Panc1 (cell line): ENCODE results near the gene ERGIC1. TPM values are rescaled to one million over a fixed set of nuclear protein-coding genes. Genes with fewer than 3 reads are reported as not detected.

Experiments used
- ATAC-seq: fragments of 200-7000 bp; cut with Tn5 transposase; 2 replicates; pipeline ENCODE4 v1.9.1; 2020; ENCODE audit warnings: mild to moderate bottlenecking, moderate library complexity
- BruUV-seq: library from RNA; stranded (reverse); fragments of 400-500 nt; replicated peaks from 2 replicates; lab custom pipeline; 2021; lab: Mats Ljungman, UMichigan
- CTCF ChIA-PET: fragments of 300-600 bp; sonication (Branson Sonifier 250); formaldehyde crosslinking; loops from one replicate; lab custom pipeline; 2022; ENCODE audit warnings: antibody characterized with exemption; lab: Charles Lee
- POLR2A ChIA-PET: fragments of 300-600 bp; sonication (Branson Sonifier 250); formaldehyde crosslinking; loops from one replicate; lab custom pipeline; 2022; ENCODE audit warnings: antibody characterized with exemption; lab: Charles Lee
- DNase-seq: peaks from one replicate; pipeline ENCODE4 v3.0.0-alpha.2; 2010; ENCODE audit warnings: low read depth, low spot score
- H3K27ac ChIP-seq: 2 replicates; pipeline ENCODE4 v1.5.1; 2011; ENCODE audit warnings: mild to moderate bottlenecking, low read length, inconsistent platforms
- H3K27me3 ChIP-seq: fragments of 200-500 bp; sonication (Bioruptor generic); 2 replicates; pipeline ENCODE4 v1.6.0; 2014; ENCODE audit warnings: low read length, inconsistent platforms; ENCODE audit not compliant: control insufficient read depth, insufficient read depth
- H3K36me3 ChIP-seq: fragments of 200-500 bp; sonication (Bioruptor generic); 2 replicates; pipeline ENCODE4 v1.5.1; 2014; ENCODE audit warnings: inconsistent platforms, mild to moderate bottlenecking, low read length, moderate library complexity; ENCODE audit not compliant: control insufficient read depth, insufficient read depth
- H3K4me1 ChIP-seq: 2 replicates; pipeline ENCODE4 v1.5.1; 2011; ENCODE audit warnings: inconsistent platforms, mild to moderate bottlenecking, low read length, moderate library complexity; ENCODE audit not compliant: control insufficient read depth, insufficient read depth
- H3K4me3 ChIP-seq, 2 experiments: 2 replicates each; pipeline ENCODE4 v1.5.1; 2011 to 2012; ENCODE audit warnings: low read depth in 2 of 2, low read length in 2 of 2, mild to moderate bottlenecking in 2 of 2, inconsistent platforms in 1 of 2, moderate library complexity in 1 of 2
- H3K9me3 ChIP-seq: fragments of 200-500 bp; sonication (Bioruptor generic); 2 replicates; pipeline ENCODE4 v1.5.1; 2014; ENCODE audit warnings: low read depth, mild to moderate bottlenecking, inconsistent platforms, low read length, moderate library complexity; ENCODE audit not compliant: control insufficient read depth, insufficient read depth
- POLR2AphosphoS5 ChIP-seq: IDR thresholded peaks from 2 replicates; pipeline ENCODE4 v1.6.1; 2012; ENCODE audit warnings: mild to moderate bottlenecking, low read depth, low read length, moderate library complexity
- SIN3A ChIP-seq: IDR thresholded peaks from 2 replicates; pipeline ENCODE4 v1.6.1; 2012; ENCODE audit warnings: low read depth, mild to moderate bottlenecking, low read length, moderate library complexity, borderline replicate concordance; ENCODE audit not compliant: insufficient read depth
- TCF7L2 ChIP-seq: IDR thresholded peaks from 2 replicates; pipeline ENCODE4 v1.6.1; 2011; ENCODE audit warnings: mild to moderate bottlenecking, low read depth, low read length, inconsistent platforms
- in situ Hi-C: cut with HindIII; loops from 2 replicates; pipeline ENCODE4 v1.10.0; 2016; ENCODE audit warnings: low sequenced_read_pairs, low pct_unique_long_range_greater_than_20kb
- intact Hi-C: fragments of 100-400 bp; cut with micrococcal nuclease; formaldehyde crosslinking; loops from one replicate; pipeline ENCODE4 v1.10.0; 2022; ENCODE audit not compliant: unreplicated experiment
- total RNA-seq: library from RNA; stranded (reverse); gene quantifications from one replicate; pipeline ENCODE4 v1.2.1, GENCODE V29; 2021; ENCODE audit not compliant: unreplicated experiment
- TF ChIP-seq, protein P1 (sequence below): fragments of 450-650 bp; IDR thresholded peaks from 2 replicates; pipeline ENCODE4 v1.5.1; 2017; ENCODE audit warnings: mild to moderate bottlenecking
- TF ChIP-seq, protein P2 (sequence below), 2 experiments: IDR thresholded peaks; 2 replicates each; pipeline ENCODE4 v1.6.1; 2011 to 2012; ENCODE audit warnings: low read depth in 2 of 2, control low read depth in 1 of 2, low read length in 1 of 2, mild to moderate bottlenecking in 1 of 2, moderate library complexity in 1 of 2; ENCODE audit not compliant: insufficient read depth in 1 of 2

ERGIC1 gene
- total RNA-seq, 1 experiment from 2014 or later: 206 TPM

GRCh38 chr5:172911976-172912375 is 77.9 kb downstream of the ERGIC1 start:
- Histone ChIP-seq H3K4me3 (no peak overlapping the region), H3K27me3 (no peaks in the 10 kb centered on the region), H3K9me3 (no peaks in the 10 kb centered on the region), H3K27ac (no peak overlapping the region), H3K4me1 (peaks cover 12% of the 10 kb centered on the region), H3K36me3 (peaks cover 9% of the 10 kb centered on the region)
- POLR2A ChIA-PET: interaction anchor here (0.6 kb wide), 1 partner anchor 178 kb away, joined by 8 read pairs; no protein-coding TSS in a partner anchor
- no peak for DNase-seq
- in situ Hi-C loops (no loop called here), intact Hi-C loops (no loop called here)
- BruUV-seq: no TSS peak
- no peak for ATAC-seq
- TF ChIP-seq SIN3A (no peak), TCF7L2 (no peak)
- CTCF ChIA-PET: interaction anchor here (0.5 to 1.2 kb wide), 2 partner anchors 197 to 245 kb away, joined by 3 read pairs; no protein-coding TSS in a partner anchor

DNA sequence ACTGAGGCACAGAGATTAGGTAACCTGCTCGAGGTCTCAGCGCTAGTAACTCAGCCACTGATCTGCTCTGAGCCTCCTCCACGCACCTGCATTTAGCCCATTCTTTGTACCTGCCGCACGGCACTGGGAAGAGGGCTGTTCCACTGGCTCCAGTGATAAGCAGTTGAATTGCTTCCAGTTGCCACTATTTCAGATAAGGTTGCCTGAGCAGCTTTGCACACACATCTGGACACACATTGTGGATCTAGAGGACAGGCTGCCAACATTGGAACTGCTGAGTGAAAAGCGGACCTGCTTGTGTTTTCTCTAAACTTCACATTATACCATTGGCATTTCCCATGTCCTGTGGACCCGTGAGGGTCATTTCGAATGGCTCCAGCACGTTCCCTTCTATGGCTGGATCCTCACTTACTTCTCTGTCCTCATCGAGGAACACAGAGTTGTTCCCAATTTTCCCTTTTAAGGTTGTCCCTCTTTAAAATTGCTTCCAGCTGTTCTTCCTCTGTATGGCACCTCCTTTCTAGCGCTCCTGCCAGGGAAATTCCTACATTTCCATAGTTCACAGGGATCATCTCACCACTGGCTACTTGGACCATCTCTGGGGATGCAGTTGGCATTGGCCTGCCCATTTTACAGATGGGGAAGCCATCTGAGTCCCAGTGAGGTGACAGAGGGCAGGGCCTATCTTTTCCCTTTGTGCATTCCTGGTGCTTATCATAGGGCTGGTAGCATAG is 79.2 kb downstream of the ERGIC1 start:
- in situ Hi-C loops: no loop called here
- ATAC-seq: no peak
- intact Hi-C loops: no loop called here
- Histone ChIP-seq H3K27me3 (no peaks in the 10 kb centered on the region), H3K36me3 (peaks cover 12% of the 10 kb centered on the region), H3K4me3 (no peak overlapping the region), H3K9me3 (no peaks in the 10 kb centered on the region), H3K27ac (no peak overlapping the region), H3K4me1 (0 out of 2 replicates have a peak, but pooled peaks cover 5% of the 10 kb centered on the region)
- CTCF ChIA-PET: interaction anchor here (1.2 kb wide), 1 partner anchor 199 kb away, joined by 3 read pairs; no protein-coding TSS in a partner anchor
- BruUV-seq: no TSS peak
- DNase-seq: no peak
- POLR2A ChIA-PET: no interaction called here
- TF ChIP-seq POLR2AphosphoS5: no peak
- TF ChIP-seq TCF7L2: no peak

GRCh38 chr5:172915514-172915913 is 81.5 kb downstream of the ERGIC1 start:
- in situ Hi-C loops: no loop called here
- no TSS peak for BruUV-seq

More at GRCh38 chr5:172915514-172915913, 81.5 kb downstream of the ERGIC1 start:
- Histone ChIP-seq H3K9me3 (no peaks in the 10 kb centered on the region), H3K4me1 (peaks cover 10% of the 10 kb centered on the region), H3K27me3 (no peaks in the 10 kb centered on the region), H3K36me3 (peaks cover 12% of the 10 kb centered on the region), H3K27ac (no peak overlapping the region), H3K4me3 (no peak overlapping the region)
- TF ChIP-seq, protein P1, sequence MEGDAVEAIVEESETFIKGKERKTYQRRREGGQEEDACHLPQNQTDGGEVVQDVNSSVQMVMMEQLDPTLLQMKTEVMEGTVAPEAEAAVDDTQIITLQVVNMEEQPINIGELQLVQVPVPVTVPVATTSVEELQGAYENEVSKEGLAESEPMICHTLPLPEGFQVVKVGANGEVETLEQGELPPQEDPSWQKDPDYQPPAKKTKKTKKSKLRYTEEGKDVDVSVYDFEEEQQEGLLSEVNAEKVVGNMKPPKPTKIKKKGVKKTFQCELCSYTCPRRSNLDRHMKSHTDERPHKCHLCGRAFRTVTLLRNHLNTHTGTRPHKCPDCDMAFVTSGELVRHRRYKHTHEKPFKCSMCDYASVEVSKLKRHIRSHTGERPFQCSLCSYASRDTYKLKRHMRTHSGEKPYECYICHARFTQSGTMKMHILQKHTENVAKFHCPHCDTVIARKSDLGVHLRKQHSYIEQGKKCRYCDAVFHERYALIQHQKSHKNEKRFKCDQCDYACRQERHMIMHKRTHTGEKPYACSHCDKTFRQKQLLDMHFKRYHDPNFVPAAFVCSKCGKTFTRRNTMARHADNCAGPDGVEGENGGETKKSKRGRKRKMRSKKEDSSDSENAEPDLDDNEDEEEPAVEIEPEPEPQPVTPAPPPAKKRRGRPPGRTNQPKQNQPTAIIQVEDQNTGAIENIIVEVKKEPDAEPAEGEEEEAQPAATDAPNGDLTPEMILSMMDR: no peak
- TF ChIP-seq TCF7L2: no peak
- no peak for TF ChIP-seq SIN3A
- TF ChIP-seq, protein P2, sequence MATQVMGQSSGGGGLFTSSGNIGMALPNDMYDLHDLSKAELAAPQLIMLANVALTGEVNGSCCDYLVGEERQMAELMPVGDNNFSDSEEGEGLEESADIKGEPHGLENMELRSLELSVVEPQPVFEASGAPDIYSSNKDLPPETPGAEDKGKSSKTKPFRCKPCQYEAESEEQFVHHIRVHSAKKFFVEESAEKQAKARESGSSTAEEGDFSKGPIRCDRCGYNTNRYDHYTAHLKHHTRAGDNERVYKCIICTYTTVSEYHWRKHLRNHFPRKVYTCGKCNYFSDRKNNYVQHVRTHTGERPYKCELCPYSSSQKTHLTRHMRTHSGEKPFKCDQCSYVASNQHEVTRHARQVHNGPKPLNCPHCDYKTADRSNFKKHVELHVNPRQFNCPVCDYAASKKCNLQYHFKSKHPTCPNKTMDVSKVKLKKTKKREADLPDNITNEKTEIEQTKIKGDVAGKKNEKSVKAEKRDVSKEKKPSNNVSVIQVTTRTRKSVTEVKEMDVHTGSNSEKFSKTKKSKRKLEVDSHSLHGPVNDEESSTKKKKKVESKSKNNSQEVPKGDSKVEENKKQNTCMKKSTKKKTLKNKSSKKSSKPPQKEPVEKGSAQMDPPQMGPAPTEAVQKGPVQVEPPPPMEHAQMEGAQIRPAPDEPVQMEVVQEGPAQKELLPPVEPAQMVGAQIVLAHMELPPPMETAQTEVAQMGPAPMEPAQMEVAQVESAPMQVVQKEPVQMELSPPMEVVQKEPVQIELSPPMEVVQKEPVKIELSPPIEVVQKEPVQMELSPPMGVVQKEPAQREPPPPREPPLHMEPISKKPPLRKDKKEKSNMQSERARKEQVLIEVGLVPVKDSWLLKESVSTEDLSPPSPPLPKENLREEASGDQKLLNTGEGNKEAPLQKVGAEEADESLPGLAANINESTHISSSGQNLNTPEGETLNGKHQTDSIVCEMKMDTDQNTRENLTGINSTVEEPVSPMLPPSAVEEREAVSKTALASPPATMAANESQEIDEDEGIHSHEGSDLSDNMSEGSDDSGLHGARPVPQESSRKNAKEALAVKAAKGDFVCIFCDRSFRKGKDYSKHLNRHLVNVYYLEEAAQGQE (IDR thresholded peaks at IDR 0.05; ENCODE audit: insufficient read depth in 1 of 2, low read depth in 2 of 2, low read length in 1 of 2): no peak
- no peak for TF ChIP-seq POLR2AphosphoS5
- ATAC-seq (no peak), DNase-seq (no peak)
- POLR2A ChIA-PET: no interaction called here
- intact Hi-C loops: no loop called here
- CTCF ChIA-PET: no interaction called here
